NB4 (cell line): ENCODE results near the gene DDX41.

Experiments used
- DNase-seq: peaks from one replicate; pipeline ENCODE4 v3.0.0; 2010; ENCODE audit warnings: low read depth
- H3K4me3 ChIP-seq: one replicate; pipeline ENCODE4 v1.5.1; 2011; ENCODE audit warnings: mild to moderate bottlenecking, low read depth, low read length, moderate library complexity
- MYC ChIP-seq: IDR thresholded peaks from 2 replicates; pipeline ENCODE4 v1.6.1; 2011; ENCODE audit warnings: low read depth, low read length
- POLR2A ChIP-seq: IDR thresholded peaks from 2 replicates; pipeline ENCODE4 v1.6.1; 2011; ENCODE audit warnings: mild to moderate bottlenecking; ENCODE audit not compliant: insufficient read length; ENCODE audit errors: extremely low read depth
- TF ChIP-seq, protein P1 (sequence below): IDR thresholded peaks from one replicate; pipeline ENCODE4 v1.5.1; 2012; ENCODE audit warnings: low read depth, low read length
- TF ChIP-seq, protein P2 (sequence below): IDR thresholded peaks from 2 replicates; pipeline ENCODE4 v1.6.1; 2011; ENCODE audit warnings: low read depth, low read length

Gene DDX41

DNA sequence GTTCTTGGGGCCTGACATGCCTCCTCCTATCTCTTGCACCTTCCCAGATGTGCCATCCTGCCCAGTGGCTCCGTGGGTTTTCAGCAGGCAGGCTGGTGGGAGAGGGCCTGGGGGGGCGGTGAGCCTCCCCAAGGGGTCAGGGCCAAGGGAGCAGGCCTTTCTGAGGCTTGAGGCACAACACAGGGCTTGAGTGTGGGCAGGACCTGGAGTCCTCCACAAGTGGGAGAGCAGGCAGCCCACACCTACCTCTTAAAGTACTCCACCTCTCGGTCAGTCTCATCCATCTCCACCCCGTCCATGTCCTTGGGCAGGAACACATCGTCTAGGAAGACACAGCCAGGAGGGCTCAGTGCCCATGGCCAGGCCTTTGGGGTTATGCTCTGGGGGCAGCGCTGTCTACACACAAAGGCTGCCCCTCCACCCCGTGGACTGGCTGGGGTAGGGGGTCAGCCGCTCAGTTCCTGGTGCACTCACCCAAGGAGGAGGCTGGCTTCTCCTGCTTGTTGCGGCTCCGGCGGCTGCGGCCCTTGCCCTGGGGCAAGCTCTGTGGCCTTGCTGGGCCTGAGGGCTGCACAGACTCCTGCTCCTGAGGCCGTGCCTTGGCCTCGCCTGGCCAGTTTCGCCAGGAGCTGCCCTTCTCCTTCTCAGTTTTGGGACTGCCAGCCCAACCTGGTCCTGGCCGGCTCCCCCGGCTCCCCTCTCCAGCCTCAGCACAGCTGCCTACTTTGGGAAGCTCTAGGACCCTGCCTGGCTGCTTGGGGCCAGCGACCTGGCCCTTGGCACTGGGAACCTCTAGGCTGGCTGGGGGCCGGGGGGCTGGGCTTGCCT, 7.2 kb upstream of the DDX41 start:
- TF ChIP-seq MYC (no peak), POLR2A (no peak)
- TF ChIP-seq, protein P1, sequence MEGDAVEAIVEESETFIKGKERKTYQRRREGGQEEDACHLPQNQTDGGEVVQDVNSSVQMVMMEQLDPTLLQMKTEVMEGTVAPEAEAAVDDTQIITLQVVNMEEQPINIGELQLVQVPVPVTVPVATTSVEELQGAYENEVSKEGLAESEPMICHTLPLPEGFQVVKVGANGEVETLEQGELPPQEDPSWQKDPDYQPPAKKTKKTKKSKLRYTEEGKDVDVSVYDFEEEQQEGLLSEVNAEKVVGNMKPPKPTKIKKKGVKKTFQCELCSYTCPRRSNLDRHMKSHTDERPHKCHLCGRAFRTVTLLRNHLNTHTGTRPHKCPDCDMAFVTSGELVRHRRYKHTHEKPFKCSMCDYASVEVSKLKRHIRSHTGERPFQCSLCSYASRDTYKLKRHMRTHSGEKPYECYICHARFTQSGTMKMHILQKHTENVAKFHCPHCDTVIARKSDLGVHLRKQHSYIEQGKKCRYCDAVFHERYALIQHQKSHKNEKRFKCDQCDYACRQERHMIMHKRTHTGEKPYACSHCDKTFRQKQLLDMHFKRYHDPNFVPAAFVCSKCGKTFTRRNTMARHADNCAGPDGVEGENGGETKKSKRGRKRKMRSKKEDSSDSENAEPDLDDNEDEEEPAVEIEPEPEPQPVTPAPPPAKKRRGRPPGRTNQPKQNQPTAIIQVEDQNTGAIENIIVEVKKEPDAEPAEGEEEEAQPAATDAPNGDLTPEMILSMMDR, result no peak
- H3K4me3 ChIP-seq, result no peak overlapping the region
- no peak for DNase-seq

DNA sequence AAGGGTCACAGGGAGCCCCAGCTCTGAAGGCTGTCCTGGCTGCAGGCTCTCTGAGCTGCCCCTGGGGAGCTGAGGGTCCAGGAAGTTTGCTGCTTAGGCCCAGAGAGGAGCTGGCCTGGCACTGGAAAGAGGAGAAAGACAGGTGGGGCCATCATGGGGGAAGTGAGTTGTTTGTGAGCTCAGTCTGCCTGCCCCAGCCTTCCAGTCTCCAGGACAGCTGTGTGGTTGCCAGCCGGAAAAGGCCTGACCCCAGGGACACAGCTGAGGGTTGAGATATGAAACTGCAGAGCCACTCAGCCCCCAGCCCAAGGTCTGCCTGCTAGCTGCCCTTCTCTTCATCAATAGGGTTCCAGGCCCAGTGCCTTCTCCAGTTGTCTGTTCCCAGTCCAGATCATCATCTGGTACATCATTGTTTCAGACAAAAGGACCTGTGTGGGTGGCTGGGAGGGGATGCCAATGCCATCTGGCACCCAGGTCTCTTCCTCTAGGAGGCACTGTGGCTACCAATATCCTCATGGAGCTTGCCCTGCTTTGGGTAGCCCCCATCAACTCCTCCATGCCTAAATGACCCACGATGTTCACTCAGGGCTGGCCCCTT, 4.3 kb upstream of the DDX41 start:
- DNase-seq, result no peak
- TF ChIP-seq MYC, result no peak
- TF ChIP-seq, protein P2, sequence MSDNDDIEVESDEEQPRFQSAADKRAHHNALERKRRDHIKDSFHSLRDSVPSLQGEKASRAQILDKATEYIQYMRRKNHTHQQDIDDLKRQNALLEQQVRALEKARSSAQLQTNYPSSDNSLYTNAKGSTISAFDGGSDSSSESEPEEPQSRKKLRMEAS, result no peak
- TF ChIP-seq, protein P1, result no peak
- no peak for TF ChIP-seq POLR2A
- no peak overlapping the region for H3K4me3 ChIP-seq

DNA sequence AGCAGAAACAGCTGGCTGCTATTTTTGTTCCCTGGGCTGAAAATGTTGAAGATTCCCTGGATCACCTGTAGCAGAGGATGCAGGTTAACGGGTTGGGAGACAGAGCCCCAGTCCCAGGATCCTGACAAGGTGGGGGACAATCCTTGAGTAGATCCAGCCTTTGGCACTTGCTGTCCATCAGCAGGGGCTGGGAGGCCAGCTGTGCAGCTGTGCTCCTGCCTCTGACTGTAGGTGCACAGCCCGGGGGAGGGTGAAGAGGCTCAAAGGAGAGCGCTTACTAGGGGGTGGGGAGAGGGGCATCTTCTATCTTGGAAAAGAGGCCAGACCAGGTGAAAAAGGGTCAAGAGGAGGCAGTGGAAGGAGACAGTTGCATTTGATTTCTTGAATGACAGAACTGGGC, 3.5 kb upstream of the DDX41 start:
- TF ChIP-seq MYC (no peak), POLR2A (no peak)
- TF ChIP-seq, protein P2, result no peak
- TF ChIP-seq, protein P1, result no peak
- H3K4me3 ChIP-seq, result no peak overlapping the region
- DNase-seq, result no peak

DNA sequence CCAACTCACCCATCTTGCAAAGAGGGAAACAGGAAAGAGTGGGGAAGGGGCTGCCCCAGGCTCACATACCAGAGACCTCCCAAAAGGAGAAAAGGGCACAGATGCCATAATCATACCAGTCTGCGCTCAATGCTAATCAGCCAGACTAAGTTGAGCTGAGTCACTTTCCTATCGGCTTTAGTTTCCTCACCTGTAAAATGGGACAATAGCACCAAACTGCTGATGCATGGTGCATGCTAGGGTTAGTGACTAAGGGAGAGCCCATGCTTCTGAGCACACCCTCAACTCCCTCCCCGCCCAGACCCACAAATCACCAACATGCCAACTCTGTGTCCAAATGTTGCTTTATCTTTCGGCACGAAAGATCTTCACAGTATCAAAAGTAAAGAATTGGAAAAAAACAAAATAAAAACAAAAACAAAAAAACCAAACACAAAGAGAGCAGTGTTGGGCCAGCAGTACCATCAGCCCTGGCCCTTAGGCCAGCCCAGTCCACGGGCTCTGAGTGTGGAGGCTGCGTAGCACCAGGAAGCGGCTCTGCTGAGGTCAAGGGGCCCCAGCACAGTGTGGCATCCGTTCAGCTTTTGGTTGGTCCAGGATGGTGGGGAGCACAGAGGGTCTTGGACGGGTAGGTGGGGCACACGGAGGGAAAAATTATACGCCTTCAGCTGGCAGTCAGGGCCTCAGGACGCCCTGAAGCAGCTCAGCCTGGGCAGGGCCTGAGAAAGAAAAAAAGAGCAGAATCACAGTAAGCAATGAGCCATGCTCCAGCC, 2.9 kb upstream of the DDX41 start:
- peak overlapping the region; percentile 35 for H3K4me3 ChIP-seq
- DNase-seq, result no peak
- TF ChIP-seq MYC (no peak), POLR2A (no peak)
- TF ChIP-seq, protein P1, result no peak
- TF ChIP-seq, protein P2, result no peak

DNA sequence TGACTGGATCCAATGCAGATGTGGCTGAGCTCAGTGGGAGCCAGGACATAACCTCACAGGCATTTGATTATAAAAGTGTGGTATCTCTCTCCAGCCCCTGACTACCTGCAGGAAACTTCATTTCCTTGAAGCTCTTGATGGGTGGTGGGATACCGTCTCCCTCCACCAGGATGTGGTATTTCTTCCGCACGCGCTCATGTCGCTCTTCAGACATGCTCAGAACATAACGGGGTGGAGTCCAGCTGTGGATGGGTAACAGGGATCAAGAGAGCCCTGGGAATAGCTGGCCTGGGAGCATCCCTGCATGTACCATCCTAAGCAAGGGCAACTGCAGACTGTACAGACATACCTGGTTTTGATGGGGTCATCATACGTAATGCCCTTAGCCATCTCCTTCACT, 1.2 kb downstream of the DDX41 start:
- no peak for TF ChIP-seq POLR2A
- TF ChIP-seq, protein P1, result no peak
- TF ChIP-seq, protein P2, result no peak
- no peak for TF ChIP-seq MYC
- no peak for DNase-seq
- peak overlapping the region; percentile 75 for H3K4me3 ChIP-seq
